Right lobe of liver (tissue), 6 donors: Measurements from ENCODE around the gene CAPNS2. TPM values are rescaled to one million over a fixed set of nuclear protein-coding genes. Genes with fewer than 3 reads are reported as not detected.

Experiments used
- ATAC-seq, 4 donors: fragments of 200-7000 bp; cut with Tn5 transposase; one replicate each; pipeline ENCODE4 v1.9.1; 2020; ENCODE audit warnings: mild to moderate bottlenecking in 4 of 4, moderate library complexity in 4 of 4
- DNase-seq, 3 donors: peaks; one replicate each; pipeline ENCODE4 v3.0.0-alpha.2; 2020
- H3K27ac ChIP-seq, 3 donors: fragments of 200-600 bp; one replicate each; pipeline ENCODE4 v1.8.0; 2022
- H3K27me3 ChIP-seq, 2 donors: fragments of 200-600 bp; one replicate each; pipeline ENCODE4 v1.8.0; 2022
- H3K36me3 ChIP-seq, 4 donors: fragments of 200-600 bp; sonication (generic) in 1 of 4; one replicate each; pipeline versions ENCODE4 v1.5.1 to v1.8.0; 2017 to 2022; ENCODE audit warnings: control low read depth in 1 of 4
- H3K4me1 ChIP-seq, 4 donors: fragments of 200-600 bp; sonication (generic) in 1 of 4; one replicate each; pipeline versions ENCODE4 v1.5.1 to v1.8.0; 2017 to 2022; ENCODE audit warnings: control low read depth in 1 of 4
- H3K4me3 ChIP-seq, 3 donors: fragments of 200-600 bp; one replicate each; pipeline ENCODE4 v1.8.0; 2022
- H3K9me3 ChIP-seq, 4 donors: fragments of 200-600 bp; sonication (generic) in 1 of 4; one replicate each; pipeline versions ENCODE4 v1.5.1 to v1.8.0; 2017 to 2022; ENCODE audit warnings: control low read depth in 1 of 4
- POLR2A ChIP-seq: fragments of 450-650 bp; IDR thresholded peaks from one replicate; pipeline ENCODE4 v1.6.1; 2017; ENCODE audit warnings: antibody characterized with exemption, mild to moderate bottlenecking
- WGBS: methylation state at CpG from one replicate; pipeline ENCODE4 v1.1.6; 2018; ENCODE audit warnings: low coverage, low lambda C conversion rate; ENCODE audit not compliant: insufficient coverage; ENCODE audit errors: missing lambda C conversion rate; 5-methylcytosine and 5-hydroxymethylcytosine counted together
- intact Hi-C, 2 donors: fragments of 100-400 bp; cut with DNase I; formaldehyde crosslinking; loops; one replicate each; pipeline versions ENCODE4 v1.11.2 to v1.14.1; 2022
- total RNA-seq, 6 experiments: library from RNA; depleted of rRNA in 2 of 6; stranded (reverse); fragments of >200 nt in 2 of 6; fragmentation: NEBNext Ultra II Directional in 3 of 6; extraction: Animal tissue kit (Norgen Biotek cat#: 25700) in 3 of 6; gene quantifications; one replicate each; pipeline versions ENCODE4 v1.1.0 to v1.2.4, GENCODE V29; 2016 to 2023
- TF ChIP-seq, protein P1 (sequence below), 4 donors: fragments of 200-600 bp in 3 of 4; fragments of 450-650 bp in 1 of 4; IDR thresholded peaks; one replicate each; pipeline versions ENCODE4 v1.5.1 to v1.8.0; 2016 to 2022; ENCODE audit warnings: antibody characterized with exemption in 4 of 4, mild to moderate bottlenecking in 2 of 4
- donor health status: DM: no; HTN: yes; CAD: no.
- donor health status: DM: no; HTN: no; CAD: no.
- donor health status: DM: no; HTN: no; CAD: no.
- donor health status: DM: no; HTN: yes; CAD: no.
- donor health status: DM: no; HTN: yes; CAD: no.

CAPNS2 gene
- total RNA-seq, 6 experiments from 2014 or later, result 0.20 to 0.31 (median 0.29) TPM; not detected in 3

DNA sequence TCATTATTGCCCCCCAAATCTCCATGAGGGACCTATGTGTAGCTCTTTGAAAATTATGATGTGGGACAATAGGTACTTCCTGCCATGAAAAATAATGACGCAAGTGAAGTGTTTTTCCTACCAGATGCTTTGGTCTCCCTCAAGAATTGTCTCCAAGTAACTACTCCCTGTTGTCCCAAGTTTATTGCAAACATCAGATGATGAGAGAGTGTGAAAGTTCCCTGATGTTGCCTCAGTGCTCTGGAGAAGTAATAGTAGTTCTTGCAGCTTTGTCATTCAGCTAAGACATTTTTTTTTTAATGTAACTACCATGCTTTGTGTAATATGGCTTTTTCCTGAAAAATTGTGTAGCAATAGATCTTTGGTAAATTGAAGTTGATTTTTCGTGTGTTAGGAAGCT, 37.5 kb upstream of the CAPNS2 start:
- intact Hi-C loops, result no loop called here
- H3K27me3 ChIP-seq, result no peaks in the 10 kb centered on the region
- no peaks in the 10 kb centered on the region for H3K9me3 ChIP-seq
- H3K36me3 ChIP-seq, result no peaks in the 10 kb centered on the region
- H3K4me1 ChIP-seq, result no peaks in the 10 kb centered on the region
- no peak for TF ChIP-seq POLR2A
- TF ChIP-seq, protein P1, sequence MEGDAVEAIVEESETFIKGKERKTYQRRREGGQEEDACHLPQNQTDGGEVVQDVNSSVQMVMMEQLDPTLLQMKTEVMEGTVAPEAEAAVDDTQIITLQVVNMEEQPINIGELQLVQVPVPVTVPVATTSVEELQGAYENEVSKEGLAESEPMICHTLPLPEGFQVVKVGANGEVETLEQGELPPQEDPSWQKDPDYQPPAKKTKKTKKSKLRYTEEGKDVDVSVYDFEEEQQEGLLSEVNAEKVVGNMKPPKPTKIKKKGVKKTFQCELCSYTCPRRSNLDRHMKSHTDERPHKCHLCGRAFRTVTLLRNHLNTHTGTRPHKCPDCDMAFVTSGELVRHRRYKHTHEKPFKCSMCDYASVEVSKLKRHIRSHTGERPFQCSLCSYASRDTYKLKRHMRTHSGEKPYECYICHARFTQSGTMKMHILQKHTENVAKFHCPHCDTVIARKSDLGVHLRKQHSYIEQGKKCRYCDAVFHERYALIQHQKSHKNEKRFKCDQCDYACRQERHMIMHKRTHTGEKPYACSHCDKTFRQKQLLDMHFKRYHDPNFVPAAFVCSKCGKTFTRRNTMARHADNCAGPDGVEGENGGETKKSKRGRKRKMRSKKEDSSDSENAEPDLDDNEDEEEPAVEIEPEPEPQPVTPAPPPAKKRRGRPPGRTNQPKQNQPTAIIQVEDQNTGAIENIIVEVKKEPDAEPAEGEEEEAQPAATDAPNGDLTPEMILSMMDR (IDR thresholded peaks at IDR 0.05), result no peak
- 48% methylated on average over 2 of the region's 2 CpGs for whole genome bisulfite sequencing
- no peak for DNase-seq
- no peak overlapping the region for H3K4me3 ChIP-seq
- ATAC-seq, result no peak
- H3K27ac ChIP-seq, result no peak overlapping the region

DNA sequence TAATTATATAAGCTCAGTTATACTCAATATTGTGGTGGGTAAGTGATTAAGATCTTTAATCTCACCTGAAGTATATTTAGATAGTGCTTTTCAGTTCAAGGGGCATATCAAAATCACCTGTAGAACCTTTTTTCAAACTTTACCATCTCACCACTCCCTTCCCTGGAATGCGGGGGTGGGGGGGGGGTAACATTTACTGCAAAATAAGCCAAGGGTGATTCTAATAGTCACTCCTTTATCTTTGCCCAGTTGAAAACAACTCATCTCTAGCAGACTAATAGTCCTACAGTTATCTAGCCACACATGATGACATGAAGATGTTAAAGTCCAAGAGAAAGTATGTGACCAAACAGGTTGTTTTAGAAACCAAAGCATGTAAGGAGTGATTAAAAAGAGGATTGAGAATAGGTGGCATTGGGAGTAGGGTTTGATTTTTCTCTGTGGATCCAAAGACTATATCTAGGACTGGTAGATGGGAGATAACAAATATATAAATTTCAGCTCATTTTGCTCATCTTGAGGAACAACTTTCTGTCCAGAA, 36.1 kb upstream of the CAPNS2 start:
- WGBS, result 62% methylated on average over 1 of the region's 1 CpG
- ATAC-seq, result no peak

DNA sequence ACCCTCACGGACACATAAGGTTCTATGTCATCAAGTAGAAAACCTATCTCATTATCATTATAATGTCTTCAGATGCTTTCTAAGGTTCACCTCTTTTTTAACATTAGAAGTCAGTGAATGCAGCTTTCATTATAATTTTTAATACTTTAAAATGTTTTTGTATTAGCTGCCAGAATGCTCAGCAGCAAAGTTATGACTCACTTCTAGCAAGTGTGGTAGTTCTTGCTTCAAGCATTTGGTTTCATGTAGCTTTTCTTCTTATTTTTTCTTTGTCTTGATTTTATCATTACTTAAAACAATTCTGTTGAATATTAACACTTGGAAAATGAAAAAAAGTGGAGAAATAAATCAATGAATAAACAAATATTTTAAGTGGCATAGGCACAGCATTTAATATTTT, 34.3 kb upstream of the CAPNS2 start:
- no peak for ATAC-seq
- TF ChIP-seq, protein P1 (IDR thresholded peaks at IDR 0.05), result no peak
- no peak for TF ChIP-seq POLR2A
- intact Hi-C loops, result no loop called here

More for the DNA sequence above, 36.1 kb upstream of the CAPNS2 start:
- TF ChIP-seq, protein P1 (IDR thresholded peaks at IDR 0.05), result no peak
- no peak for TF ChIP-seq POLR2A
- DNase-seq, result no peak
- Histone ChIP-seq H3K27ac (no peak overlapping the region), H3K9me3 (no peaks in the 10 kb centered on the region), H3K4me1 (no peaks in the 10 kb centered on the region), H3K4me3 (no peak overlapping the region), H3K27me3 (no peaks in the 10 kb centered on the region), H3K36me3 (no peaks in the 10 kb centered on the region)
- intact Hi-C loops, result no loop called here

DNA sequence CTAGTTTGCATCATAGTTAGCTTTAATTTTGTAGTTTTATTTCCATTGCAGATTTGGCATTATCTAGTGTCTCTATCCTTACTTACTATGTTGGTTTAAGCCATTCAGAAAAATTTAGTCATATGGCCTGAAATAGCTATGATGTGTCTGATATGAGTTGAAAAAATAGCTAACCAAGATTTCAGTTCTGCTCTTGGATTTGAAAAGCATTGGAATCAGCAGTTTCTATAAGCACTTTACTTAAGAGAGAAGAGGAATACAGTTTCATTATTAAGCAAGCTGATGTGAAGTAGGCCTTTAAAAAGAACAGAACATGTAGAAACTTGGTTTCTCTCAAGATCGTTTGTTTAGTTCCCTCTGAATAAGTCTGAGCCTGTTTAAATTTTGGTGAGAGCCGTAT, 31.7 kb upstream of the CAPNS2 start:
- H3K36me3 ChIP-seq, result no peaks in the 10 kb centered on the region
- no peak overlapping the region for H3K27ac ChIP-seq
- H3K4me3 ChIP-seq, result no peak overlapping the region
- no peaks in the 10 kb centered on the region for H3K4me1 ChIP-seq
- TF ChIP-seq POLR2A, result no peak
- TF ChIP-seq, protein P1 (IDR thresholded peaks at IDR 0.05), result no peak
- 64% methylated on average over 2 of the region's 2 CpGs for WGBS
- ATAC-seq (peak in 2 of 4 donors; percentile 40 to 47), DNase-seq (no peak)
- intact Hi-C loops, result no loop called here
- H3K9me3 ChIP-seq, result no peaks in the 10 kb centered on the region
- H3K27me3 ChIP-seq, result no peaks in the 10 kb centered on the region

More for the DNA sequence above, 34.3 kb upstream of the CAPNS2 start:
- Histone ChIP-seq H3K4me3 (no peak overlapping the region), H3K27ac (no peak overlapping the region), H3K27me3 (no peaks in the 10 kb centered on the region), H3K4me1 (no peaks in the 10 kb centered on the region), H3K9me3 (no peaks in the 10 kb centered on the region), H3K36me3 (no peaks in the 10 kb centered on the region)
- 80% methylated on average over 1 of the region's 1 CpG for WGBS
- DNase-seq, result no peak

DNA sequence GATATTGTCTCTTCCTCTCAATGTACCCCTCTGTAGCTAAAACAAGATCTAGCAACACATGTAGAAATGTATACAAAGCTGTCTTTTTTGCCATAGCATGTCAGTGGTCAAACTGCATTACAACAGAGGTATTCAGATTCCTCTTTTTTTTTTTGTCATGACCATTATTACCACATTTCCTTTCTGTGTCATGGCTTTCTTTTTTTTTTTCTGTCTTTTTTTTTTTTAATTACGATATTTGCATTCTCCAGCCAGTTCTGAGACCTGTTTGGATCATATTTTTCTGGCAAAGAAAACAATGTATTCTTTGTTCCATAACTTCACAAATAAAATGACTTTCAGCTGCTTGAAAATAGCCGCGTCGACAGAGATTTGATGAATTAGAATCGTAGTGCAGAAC, 27.4 kb upstream of the CAPNS2 start:
- Histone ChIP-seq H3K27me3 (no peaks in the 10 kb centered on the region), H3K4me1 (no peaks in the 10 kb centered on the region), H3K9me3 (no peaks in the 10 kb centered on the region), H3K36me3 (no peaks in the 10 kb centered on the region), H3K4me3 (no peak overlapping the region), H3K27ac (no peak overlapping the region)
- ATAC-seq (no peak), DNase-seq (no peak)
- TF ChIP-seq POLR2A, result no peak
- WGBS, result 58% methylated on average over 5 of the region's 5 CpGs
- intact Hi-C loops, result no loop called here
